ENCODE data around the gene SIPA1L3. TPM values are rescaled to one million over a fixed set of nuclear protein-coding genes. Genes with fewer than 3 reads are reported as not detected.

Gene SIPA1L3
- total and polyA plus RNA-seq, 2 experiments from 2014 or later = 15.7 to 54.1 TPM

- H3K79me2 ChIP-seq (replicated peaks; ENCODE audit: insufficient read depth) = no peaks in the 10 kb centered on the region
- no peak for DNase-seq (ENCODE audit: low spot score)
- Mint-ChIP-seq H3K4me1 (peaks cover 2% of the 10 kb centered on the region; the same call in 1 of the 3 replicates), H3K4me3 (no peak overlapping the region), H3K27me3 (ENCODE audit: insufficient read depth, low read depth, poor library complexity) (peaks cover 3% of the 10 kb centered on the region), H3K27ac (no peak overlapping the region), H3K36me3 (ENCODE audit: low read depth) (peaks cover 12% of the 10 kb centered on the region; the same call in 2 of the 3 replicates), H3K9me3 (no peaks in the 10 kb centered on the region; the same call in 2 of the 3 replicates)
- no peak for ATAC-seq
- peaks cover 8% of the 10 kb centered on the region; the same call in 1 of the 2 replicates for H4K20me1 ChIP-seq (replicated peaks; ENCODE audit: insufficient read depth)
- H3K4me2 ChIP-seq = no peak overlapping the region
- H3K27me3 ChIP-seq (ENCODE audit: insufficient read depth) = no peaks in the 10 kb centered on the region
- H3F3A ChIP-seq (replicated peaks; ENCODE audit: low read depth) = no peaks in the 10 kb centered on the region
- H3K9me2 ChIP-seq (ENCODE audit: insufficient read depth) = no peaks in the 10 kb centered on the region
- no peak overlapping the region for H3K4me3 ChIP-seq
- no peaks in the 10 kb centered on the region for H3K36me3 ChIP-seq (ENCODE audit: insufficient read depth)
- H2AFZ ChIP-seq = no peak overlapping the region
- H3K4me1 ChIP-seq (ENCODE audit: insufficient read depth) = no peaks in the 10 kb centered on the region
- TF ChIP-seq ZNF114 (CRISPR knock-in tag; IDR thresholded peaks at IDR 0.05) (no peak), REST (IDR thresholded peaks at IDR 0.05; ENCODE audit: unreplicated experiment) (no peak), STAT1 (IDR thresholded peaks at IDR 0.05; ENCODE audit: unreplicated experiment) (no peak), EZH2 (IDR thresholded peaks at IDR 0.05; ENCODE audit: low read depth, unreplicated experiment) (no peak), JUNB (IDR thresholded peaks at IDR 0.05; ENCODE audit: unreplicated experiment) (no peak), NANOG (IDR thresholded peaks at IDR 0.05; ENCODE audit: borderline replicate concordance) (no peak), EZH2phosphoT487 (IDR thresholded peaks at IDR 0.05; ENCODE audit: unreplicated experiment) (no peak), CREB1 (CRISPR knock-in tag; IDR thresholded peaks at IDR 0.05; ENCODE audit: low read depth) (no peak), POLR2AphosphoS5 (IDR thresholded peaks at IDR 0.05; ENCODE audit: low read depth) (no peak), ZNF462 (CRISPR knock-in tag; IDR thresholded peaks at IDR 0.05) (no peak), ZNF331 (CRISPR knock-in tag; IDR thresholded peaks at IDR 0.05; ENCODE audit: low read depth) (no peak)
- TF ChIP-seq, protein P1, sequence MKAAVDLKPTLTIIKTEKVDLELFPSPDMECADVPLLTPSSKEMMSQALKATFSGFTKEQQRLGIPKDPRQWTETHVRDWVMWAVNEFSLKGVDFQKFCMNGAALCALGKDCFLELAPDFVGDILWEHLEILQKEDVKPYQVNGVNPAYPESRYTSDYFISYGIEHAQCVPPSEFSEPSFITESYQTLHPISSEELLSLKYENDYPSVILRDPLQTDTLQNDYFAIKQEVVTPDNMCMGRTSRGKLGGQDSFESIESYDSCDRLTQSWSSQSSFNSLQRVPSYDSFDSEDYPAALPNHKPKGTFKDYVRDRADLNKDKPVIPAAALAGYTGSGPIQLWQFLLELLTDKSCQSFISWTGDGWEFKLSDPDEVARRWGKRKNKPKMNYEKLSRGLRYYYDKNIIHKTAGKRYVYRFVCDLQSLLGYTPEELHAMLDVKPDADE (IDR thresholded peaks at IDR 0.05) = no peak
- TF ChIP-seq, protein P2, sequence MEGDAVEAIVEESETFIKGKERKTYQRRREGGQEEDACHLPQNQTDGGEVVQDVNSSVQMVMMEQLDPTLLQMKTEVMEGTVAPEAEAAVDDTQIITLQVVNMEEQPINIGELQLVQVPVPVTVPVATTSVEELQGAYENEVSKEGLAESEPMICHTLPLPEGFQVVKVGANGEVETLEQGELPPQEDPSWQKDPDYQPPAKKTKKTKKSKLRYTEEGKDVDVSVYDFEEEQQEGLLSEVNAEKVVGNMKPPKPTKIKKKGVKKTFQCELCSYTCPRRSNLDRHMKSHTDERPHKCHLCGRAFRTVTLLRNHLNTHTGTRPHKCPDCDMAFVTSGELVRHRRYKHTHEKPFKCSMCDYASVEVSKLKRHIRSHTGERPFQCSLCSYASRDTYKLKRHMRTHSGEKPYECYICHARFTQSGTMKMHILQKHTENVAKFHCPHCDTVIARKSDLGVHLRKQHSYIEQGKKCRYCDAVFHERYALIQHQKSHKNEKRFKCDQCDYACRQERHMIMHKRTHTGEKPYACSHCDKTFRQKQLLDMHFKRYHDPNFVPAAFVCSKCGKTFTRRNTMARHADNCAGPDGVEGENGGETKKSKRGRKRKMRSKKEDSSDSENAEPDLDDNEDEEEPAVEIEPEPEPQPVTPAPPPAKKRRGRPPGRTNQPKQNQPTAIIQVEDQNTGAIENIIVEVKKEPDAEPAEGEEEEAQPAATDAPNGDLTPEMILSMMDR (conservative IDR thresholded peaks at IDR 0.05; ENCODE audit: low read depth in 2 of 2) = no peak
- H3K27ac ChIP-seq (ENCODE audit: low read depth) = no peak overlapping the region
Measured at GRCh38 chr19:38190793-38191192, 283.8 kb downstream of the SIPA1L3 start.

All from GM23338 (cell line).